Tibial artery (tissue), 4 donors: ENCODE measurements around the gene CCM2L.

Experiments used
- DNase-seq, 2 donors: peaks; one replicate each; pipeline ENCODE4 v3.0.0-alpha.2; 2019
- H3K27ac ChIP-seq, 2 donors: fragments of 200-600 bp; sonication (generic) in 1 of 2; 1 replicate in 1 of 2; 2 replicates in 1 of 2; pipeline ENCODE4 v1.5.1; 2018 to 2019; ENCODE audit warnings: mild to moderate bottlenecking in 1 of 2
- H3K27me3 ChIP-seq, 2 donors: fragments of 200-600 bp; sonication (generic) in 1 of 2; one replicate each; pipeline versions ENCODE4 v1.5.1 to v1.6.0; 2016 to 2019
- H3K36me3 ChIP-seq, 3 donors: fragments of 200-600 bp; sonication (generic) in 2 of 3; one replicate each; pipeline ENCODE4 v1.5.1; 2016 to 2019; ENCODE audit warnings: mild to moderate bottlenecking in 2 of 3
- H3K4me1 ChIP-seq, 4 donors: fragments of 200-600 bp; sonication (generic) in 2 of 4; 1 replicate in 3 of 4; 2 replicates in 1 of 4; pipeline ENCODE4 v1.5.1; 2016 to 2019
- H3K4me3 ChIP-seq, 2 donors: fragments of 200-600 bp; sonication (generic) in 1 of 2; 1 replicate in 1 of 2; 2 replicates in 1 of 2; pipeline ENCODE4 v1.5.1; 2018 to 2019; ENCODE audit warnings: mild to moderate bottlenecking in 2 of 2
- H3K9me3 ChIP-seq, 3 donors: fragments of 200-600 bp; sonication (generic) in 1 of 3; one replicate each; pipeline ENCODE4 v1.5.1; 2016 to 2019
- intact Hi-C: fragments of 100-400 bp; cut with DNase I; formaldehyde crosslinking; loops from one replicate; pipeline ENCODE4 v1.15.0; 2023; ENCODE audit warnings: low total_unique reads
- TF ChIP-seq, protein P1 (sequence below), 2 experiments: fragments of 200-600 bp in 1 of 2; fragments of 450-650 bp in 1 of 2; IDR thresholded peaks; one replicate each; pipeline ENCODE4 v1.5.1; 2017 to 2019; ENCODE audit warnings: antibody characterized with exemption in 2 of 2, mild to moderate bottlenecking in 1 of 2, moderate library complexity in 1 of 2

The CCM2L gene

DNA sequence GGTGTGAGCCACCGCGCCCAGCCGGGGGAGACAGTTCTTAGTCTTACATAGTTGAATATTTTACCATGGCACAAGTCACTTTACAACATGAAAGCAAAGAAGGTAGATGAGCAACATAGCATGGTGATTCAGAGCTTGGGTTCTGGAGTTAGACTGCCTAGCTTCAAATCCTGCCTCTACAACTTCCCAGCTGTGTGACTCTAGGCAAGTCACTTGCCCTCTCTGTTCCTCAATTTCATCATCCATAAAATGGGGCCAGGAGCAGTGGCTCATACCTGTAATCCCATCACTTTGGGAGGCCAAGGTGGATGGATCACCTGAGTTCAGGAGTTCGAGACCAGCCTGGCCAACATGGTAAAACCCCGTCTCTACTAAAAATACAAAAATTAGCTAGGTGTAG lies 68.1 kb downstream of the CCM2L start:
- no peaks in the 10 kb centered on the region for H3K9me3 ChIP-seq
- peaks cover 0 to 49% of the 10 kb centered on the region in 2 donors for H3K27me3 ChIP-seq
- TF ChIP-seq, protein P1, sequence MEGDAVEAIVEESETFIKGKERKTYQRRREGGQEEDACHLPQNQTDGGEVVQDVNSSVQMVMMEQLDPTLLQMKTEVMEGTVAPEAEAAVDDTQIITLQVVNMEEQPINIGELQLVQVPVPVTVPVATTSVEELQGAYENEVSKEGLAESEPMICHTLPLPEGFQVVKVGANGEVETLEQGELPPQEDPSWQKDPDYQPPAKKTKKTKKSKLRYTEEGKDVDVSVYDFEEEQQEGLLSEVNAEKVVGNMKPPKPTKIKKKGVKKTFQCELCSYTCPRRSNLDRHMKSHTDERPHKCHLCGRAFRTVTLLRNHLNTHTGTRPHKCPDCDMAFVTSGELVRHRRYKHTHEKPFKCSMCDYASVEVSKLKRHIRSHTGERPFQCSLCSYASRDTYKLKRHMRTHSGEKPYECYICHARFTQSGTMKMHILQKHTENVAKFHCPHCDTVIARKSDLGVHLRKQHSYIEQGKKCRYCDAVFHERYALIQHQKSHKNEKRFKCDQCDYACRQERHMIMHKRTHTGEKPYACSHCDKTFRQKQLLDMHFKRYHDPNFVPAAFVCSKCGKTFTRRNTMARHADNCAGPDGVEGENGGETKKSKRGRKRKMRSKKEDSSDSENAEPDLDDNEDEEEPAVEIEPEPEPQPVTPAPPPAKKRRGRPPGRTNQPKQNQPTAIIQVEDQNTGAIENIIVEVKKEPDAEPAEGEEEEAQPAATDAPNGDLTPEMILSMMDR (IDR thresholded peaks at IDR 0.05), result no peak
- no peaks in the 10 kb centered on the region for H3K4me1 ChIP-seq
- no peak overlapping the region for H3K4me3 ChIP-seq
- intact Hi-C loops, result no loop called here
- H3K27ac ChIP-seq, result no peak overlapping the region
- H3K36me3 ChIP-seq, result no peaks in the 10 kb centered on the region
- DNase-seq, result no peak

DNA sequence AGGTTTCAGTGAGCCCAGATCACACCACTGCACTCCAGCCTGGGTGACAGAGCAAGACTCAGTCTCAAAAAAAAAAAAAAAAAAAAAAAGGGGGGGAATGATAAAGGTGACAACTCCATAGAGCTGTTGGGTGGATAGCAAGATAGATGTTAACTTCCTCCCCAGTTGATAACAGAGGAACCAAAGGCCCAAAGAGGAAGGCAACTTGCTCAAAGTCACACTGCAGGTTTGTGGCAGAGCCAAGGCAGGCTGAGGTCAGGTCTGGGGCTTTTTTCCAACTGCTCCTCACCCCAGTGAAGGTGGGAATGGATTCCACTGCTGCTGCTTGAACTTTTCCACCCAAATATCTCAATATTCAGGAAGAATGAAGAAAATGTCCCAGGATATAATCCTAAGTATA lies 68.6 kb downstream of the CCM2L start:
- Histone ChIP-seq H3K9me3 (no peaks in the 10 kb centered on the region), H3K27ac (no peak overlapping the region), H3K36me3 (no peaks in the 10 kb centered on the region), H3K4me1 (no peaks in the 10 kb centered on the region), H3K27me3 (peaks cover 0 to 54% of the 10 kb centered on the region in 2 donors), H3K4me3 (no peak overlapping the region)
- TF ChIP-seq, protein P1 (IDR thresholded peaks at IDR 0.05), result no peak
- intact Hi-C loops, result no loop called here
- DNase-seq, result no peak

DNA sequence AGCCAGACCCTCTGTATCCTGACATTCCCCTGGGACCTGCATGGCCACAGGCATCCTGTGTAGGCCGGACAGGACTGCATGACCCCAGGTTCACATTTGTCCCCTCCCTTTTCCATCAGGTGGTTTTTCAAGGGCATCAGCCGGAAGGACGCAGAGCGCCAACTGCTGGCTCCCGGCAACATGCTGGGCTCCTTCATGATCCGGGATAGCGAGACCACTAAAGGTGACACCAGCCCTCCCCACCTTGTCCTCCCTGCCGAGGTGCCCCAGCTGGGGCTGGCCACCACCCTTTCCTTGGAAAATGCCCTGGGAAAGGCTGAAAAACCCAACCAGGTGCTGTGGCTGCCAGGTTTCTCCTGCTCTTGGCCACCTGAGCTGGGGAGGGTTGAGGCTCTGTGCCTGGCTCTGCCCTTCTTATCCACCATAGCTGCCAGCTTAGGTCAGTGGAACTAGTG lies 69.4 kb downstream of the CCM2L start:
- Histone ChIP-seq H3K9me3 (no peaks in the 10 kb centered on the region), H3K27me3 (peaks cover 0 to 51% of the 10 kb centered on the region in 2 donors), H3K36me3 (no peaks in the 10 kb centered on the region), H3K4me3 (no peak overlapping the region), H3K27ac (no peak overlapping the region), H3K4me1 (no peaks in the 10 kb centered on the region)
- TF ChIP-seq, protein P1 (IDR thresholded peaks at IDR 0.05), result no peak
- DNase-seq, result no peak
- intact Hi-C loops, result no loop called here

DNA sequence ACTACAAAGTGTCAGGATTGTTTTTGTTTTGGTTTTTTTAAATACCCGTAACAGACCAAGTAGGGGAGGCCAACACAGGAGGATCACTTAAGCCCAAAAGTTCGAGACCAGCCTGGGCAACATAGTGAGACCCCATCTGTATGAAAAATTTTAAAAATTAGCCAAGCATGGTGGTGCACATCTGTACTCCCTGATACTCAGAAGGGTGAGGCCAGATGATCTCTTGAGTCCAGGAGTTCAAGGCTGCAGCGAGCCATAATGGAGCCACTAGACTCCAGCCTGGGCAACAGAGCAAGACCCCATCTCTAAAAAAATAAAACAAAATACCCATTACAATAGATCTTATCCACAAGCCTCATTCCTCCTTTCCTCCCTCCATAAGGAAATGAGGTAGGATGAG lies 70.5 kb downstream of the CCM2L start:
- Histone ChIP-seq H3K4me1 (no peaks in the 10 kb centered on the region), H3K4me3 (no peak overlapping the region), H3K27me3 (peaks cover 0 to 48% of the 10 kb centered on the region in 2 donors), H3K9me3 (no peaks in the 10 kb centered on the region), H3K36me3 (no peaks in the 10 kb centered on the region), H3K27ac (no peak overlapping the region)
- no peak for DNase-seq
- intact Hi-C loops, result no loop called here
- TF ChIP-seq, protein P1 (IDR thresholded peaks at IDR 0.05), result no peak
